Neural cell (in vitro differentiated cells): ENCODE measurements around the gene CHST8. TPM values are rescaled to one million over a fixed set of nuclear protein-coding genes. Genes with fewer than 3 reads are reported as not detected.

ENCODE experiments used
- H2AFZ ChIP-seq: fragments of 200-600, 300-800 bp; sonication (generic), shearing (Covaris generic); 2 replicates; pipeline ENCODE4 v1.6.0; 2014; ENCODE audit warnings: low read depth, mild to moderate bottlenecking, antibody characterized with exemption, low read length, moderate library complexity
- H3F3A ChIP-seq: fragments of 200-600 bp; shearing (Covaris generic); 2 replicates; pipeline ENCODE4 v1.6.1; 2016; ENCODE audit warnings: mild to moderate bottlenecking, moderate library complexity, mixed read lengths, antibody characterized with exemption, low read length; ENCODE audit not compliant: insufficient read depth, poor library complexity, severe bottlenecking
- H3K27ac ChIP-seq: fragments of 200-600, 300-800 bp; sonication (generic), shearing (Covaris generic); 2 replicates; pipeline ENCODE4 v1.5.1; 2014; ENCODE audit warnings: mild to moderate bottlenecking, low read length, moderate library complexity
- H3K27me3 ChIP-seq: fragments of 300-800, 200-600 bp; sonication (generic), shearing (Covaris generic); 2 replicates; pipeline ENCODE4 v1.6.0; 2014; ENCODE audit warnings: mild to moderate bottlenecking, low read depth, low read length, moderate library complexity; ENCODE audit not compliant: insufficient read depth
- H3K36me3 ChIP-seq: fragments of 300-800, 200-600 bp; sonication (generic), shearing (Covaris generic); 2 replicates; pipeline ENCODE4 v1.5.1; 2014; ENCODE audit warnings: mild to moderate bottlenecking, antibody characterized with exemption, low read length, moderate library complexity; ENCODE audit not compliant: insufficient read depth
- H3K4me2 ChIP-seq: fragments of 300-800, 200-600 bp; sonication (generic), shearing (Covaris generic); 2 replicates; pipeline ENCODE4 v1.6.0; 2014; ENCODE audit warnings: mild to moderate bottlenecking, low read length
- H3K4me3 ChIP-seq: fragments of 300-800, 200-600 bp; sonication (generic), shearing (Covaris generic); 2 replicates; pipeline ENCODE4 v1.5.1; 2014; ENCODE audit warnings: mild to moderate bottlenecking, low read length, moderate library complexity
- H3K79me2 ChIP-seq: fragments of 200-600 bp; shearing (Covaris generic); replicated peaks from 2 replicates; pipeline ENCODE4 v1.6.0; 2014; ENCODE audit warnings: mild to moderate bottlenecking, low read length, moderate library complexity; ENCODE audit not compliant: insufficient read depth
- H3K9ac ChIP-seq: fragments of 300-800, 200-600 bp; sonication (generic), shearing (Covaris generic); 2 replicates; pipeline ENCODE4 v1.6.1; 2016; ENCODE audit warnings: mild to moderate bottlenecking, low read length, mixed read lengths
- H3K9me2 ChIP-seq: fragments of 200-600 bp; shearing (Covaris generic); 2 replicates; pipeline ENCODE4 v1.6.1; 2016; ENCODE audit warnings: mild to moderate bottlenecking, low read length, mixed read lengths; ENCODE audit not compliant: insufficient read depth
- H3K9me3 ChIP-seq: fragments of 200-600, 300-800 bp; sonication (generic), shearing (Covaris generic); 2 replicates; pipeline ENCODE4 v1.6.1; 2016; ENCODE audit warnings: mild to moderate bottlenecking, mixed run types, low read length, moderate library complexity, mixed read lengths
- H4K20me1 ChIP-seq: fragments of 200-600 bp; shearing (Covaris generic); 2 replicates; pipeline ENCODE4 v1.6.1; 2016; ENCODE audit warnings: mild to moderate bottlenecking, mixed run types; ENCODE audit not compliant: insufficient read depth
- EP300 ChIP-seq: fragments of 450-650 bp; conservative IDR thresholded peaks from 2 replicates; pipeline ENCODE4 v1.6.1; 2014; ENCODE audit warnings: antibody characterized with exemption, mild to moderate bottlenecking, moderate library complexity; ENCODE audit not compliant: poor library complexity, severe bottlenecking
- EZH2 ChIP-seq: fragments of 200-600, 300-800 bp; shearing (Covaris generic), sonication (generic); IDR thresholded peaks from 2 replicates; pipeline ENCODE4 v1.6.1; 2014; ENCODE audit warnings: antibody characterized with exemption, low read length, borderline replicate concordance, mild to moderate bottlenecking; ENCODE audit not compliant: insufficient read depth, poor library complexity, severe bottlenecking
- MXI1 ChIP-seq: fragments of 450-650 bp; conservative IDR thresholded peaks from 2 replicates; pipeline ENCODE4 v1.6.1; 2014; ENCODE audit warnings: antibody characterized with exemption, mild to moderate bottlenecking; ENCODE audit not compliant: poor library complexity, severe bottlenecking
- POLR2AphosphoS5 ChIP-seq: IDR thresholded peaks from 2 replicates; pipeline ENCODE4 v1.6.1; 2012
- RAD21 ChIP-seq: fragments of 450-650 bp; conservative IDR thresholded peaks from 2 replicates; pipeline ENCODE4 v1.6.1; 2014; ENCODE audit warnings: antibody characterized with exemption, mild to moderate bottlenecking, moderate library complexity
- REST ChIP-seq: IDR thresholded peaks from 2 replicates; pipeline ENCODE4 v1.6.1; 2012; ENCODE audit warnings: borderline replicate concordance
- SMC3 ChIP-seq: fragments of 450-650 bp; conservative IDR thresholded peaks from 2 replicates; pipeline ENCODE4 v1.6.1; 2014; ENCODE audit warnings: antibody characterized with exemption, mild to moderate bottlenecking, moderate library complexity; ENCODE audit not compliant: poor library complexity
- polyA plus RNA-seq: library from polyadenylated mRNA; depleted of rRNA; stranded (reverse); fragments of >200 nt; gene quantifications from 2 replicates; pipeline ENCODE4 v1.2.3, GENCODE V29; 2014

Gene CHST8
- polyA plus RNA-seq, 1 donor from 2014 or later, result 7.1 TPM

GRCh38 chr19:33720155-33720493, 98.4 kb downstream of the CHST8 start:
- no peak overlapping the region for H3K27ac ChIP-seq
- no peak overlapping the region for H3K4me3 ChIP-seq
- no peak overlapping the region for H3K4me2 ChIP-seq
- H3F3A ChIP-seq, result no peaks in the 10 kb centered on the region
- H3K36me3 ChIP-seq, result no peaks in the 10 kb centered on the region
- no peak overlapping the region for H2AFZ ChIP-seq
- H3K27me3 ChIP-seq, result peaks cover 3% of the 10 kb centered on the region
- H3K9ac ChIP-seq, result no peak overlapping the region
- no peaks in the 10 kb centered on the region for H3K9me2 ChIP-seq
- H3K9me3 ChIP-seq, result peaks cover 9% of the 10 kb centered on the region
- no peaks in the 10 kb centered on the region for H3K79me2 ChIP-seq
- H4K20me1 ChIP-seq, result no peaks in the 10 kb centered on the region
- TF ChIP-seq REST, result no peak

- H3K79me2 ChIP-seq, result no peaks in the 10 kb centered on the region
- no peak overlapping the region for H3K27ac ChIP-seq
- no peaks in the 10 kb centered on the region for H3K9me2 ChIP-seq
- no peak overlapping the region for H3K9ac ChIP-seq
- H3F3A ChIP-seq, result no peaks in the 10 kb centered on the region
- H3K9me3 ChIP-seq, result peaks cover 6% of the 10 kb centered on the region
- peaks cover 2% of the 10 kb centered on the region for H3K27me3 ChIP-seq
- no peak overlapping the region for H3K4me2 ChIP-seq
- no peaks in the 10 kb centered on the region for H4K20me1 ChIP-seq
- no peak overlapping the region for H3K4me3 ChIP-seq
- no peak overlapping the region for H2AFZ ChIP-seq
- H3K36me3 ChIP-seq, result no peaks in the 10 kb centered on the region
- TF ChIP-seq EZH2, result no peak
- no peak for TF ChIP-seq REST
- TF ChIP-seq POLR2AphosphoS5, result no peak
- TF ChIP-seq RAD21, result no peak
- TF ChIP-seq EP300, result no peak
- TF ChIP-seq MXI1, result no peak
- no peak for TF ChIP-seq SMC3
Observed at GRCh38 chr19:33720691-33721682, 99.2 kb downstream of the CHST8 start.
